Hippocampal formation (tissue), 2 donors: Measurements from ENCODE around the gene FHIT.

Source experiments
- DNase-seq, 2 donors: peaks; one replicate each; lab custom pipeline; 2025; lab: John Stamatoyannopoulos, UW

FHIT gene

GRCh38 chr3:59877263-59878037, 1373.8 kb downstream of the FHIT start:
- DNase-seq, result no peak

GRCh38 chr3:59876533-59877062, 1374.7 kb downstream of the FHIT start:
- DNase-seq, result no peak

GRCh38 chr3:59873576-59874230, 1377.5 kb downstream of the FHIT start:
- no peak for DNase-seq

- no peak for DNase-seq
Measured at GRCh38 chr3:59872128-59872527, 1379.1 kb downstream of the FHIT start.

- DNase-seq, result no peak
Measured at GRCh38 chr3:59867185-59868002, 1383.9 kb downstream of the FHIT start.

- peak in 1 of 2 donors; percentile 21 for DNase-seq
Measured at GRCh38 chr3:59866076-59866475, 1385.2 kb downstream of the FHIT start.

GRCh38 chr3:59865351-59865750, 1385.9 kb downstream of the FHIT start:
- DNase-seq, result no peak

GRCh38 chr3:59862686-59863085, 1388.6 kb downstream of the FHIT start:
- no peak for DNase-seq

- peak; percentile 28 to 67 for DNase-seq
Measured at GRCh38 chr3:59857589-59858346, 1393.5 kb downstream of the FHIT start.

- no peak for DNase-seq
Measured at GRCh38 chr3:59856934-59857460, 1394.3 kb downstream of the FHIT start.

GRCh38 chr3:59854061-59854709, 1397.1 kb downstream of the FHIT start:
- DNase-seq, result no peak

- DNase-seq, result no peak
Measured at GRCh38 chr3:59850417-59850816, 1400.8 kb downstream of the FHIT start.

GRCh38 chr3:59845386-59845785, 1405.9 kb downstream of the FHIT start:
- DNase-seq, result no peak

GRCh38 chr3:59843821-59844220, 1407.4 kb downstream of the FHIT start:
- no peak for DNase-seq

GRCh38 chr3:59839810-59840515, 1411.3 kb downstream of the FHIT start:
- peak in 1 of 2 donors; percentile 12 for DNase-seq

- no peak for DNase-seq
Measured at GRCh38 chr3:59839283-59839682, 1412.0 kb downstream of the FHIT start.

GRCh38 chr3:59836531-59836930, 1414.7 kb downstream of the FHIT start:
- no peak for DNase-seq

- no peak for DNase-seq
Measured at GRCh38 chr3:59832702-59833101, 1418.5 kb downstream of the FHIT start.

GRCh38 chr3:59832241-59832640, 1419.0 kb downstream of the FHIT start:
- no peak for DNase-seq

GRCh38 chr3:59831394-59831793, 1419.9 kb downstream of the FHIT start:
- DNase-seq, result no peak
